Smooth muscle cell of the brain vasculature (primary cell): ENCODE data around the gene OR5K4.

Experiments used
- DNase-seq: peaks from one replicate; pipeline ENCODE4 v3.0.0-alpha.2; 2012; ENCODE audit warnings: low read depth, low spot score

The OR5K4 gene, protein sequence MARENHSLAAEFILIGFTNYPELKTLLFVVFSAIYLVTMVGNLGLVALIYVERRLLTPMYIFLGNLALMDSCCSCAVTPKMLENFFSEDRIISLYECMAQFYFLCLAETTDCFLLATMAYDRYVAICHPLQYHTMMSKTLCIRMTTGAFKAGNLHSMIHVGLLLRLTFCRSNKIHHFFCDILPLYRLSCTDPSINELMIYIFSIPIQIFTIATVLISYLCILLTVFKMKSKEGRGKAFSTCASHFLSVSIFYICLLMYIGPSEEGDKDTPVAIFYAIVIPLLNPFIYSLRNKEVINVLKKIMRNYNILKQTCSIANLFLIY

DNA sequence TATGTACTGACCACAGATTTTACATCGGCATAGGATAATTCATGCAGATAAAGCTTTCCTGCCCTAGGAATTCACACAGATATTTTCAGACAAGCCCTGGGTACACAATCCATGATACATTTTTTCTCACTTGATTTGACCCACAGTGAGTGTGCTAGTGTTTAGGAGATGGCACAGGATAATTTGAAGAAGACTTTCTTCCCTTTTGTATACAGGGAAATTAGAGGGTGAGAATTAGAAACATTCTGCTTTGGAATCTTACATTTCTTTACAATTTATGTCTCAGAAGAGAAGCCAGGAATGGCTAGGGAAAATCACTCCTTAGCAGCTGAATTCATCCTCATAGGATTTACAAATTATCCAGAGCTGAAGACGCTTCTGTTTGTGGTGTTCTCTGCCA, at the start of gene OR5K4:
Gene OR5K4 (plus strand): TSS at position 301 of the 400 bp plus-strand sequence. CDS start 0 bp downstream, at position 301.
- no peak for DNase-seq

DNA sequence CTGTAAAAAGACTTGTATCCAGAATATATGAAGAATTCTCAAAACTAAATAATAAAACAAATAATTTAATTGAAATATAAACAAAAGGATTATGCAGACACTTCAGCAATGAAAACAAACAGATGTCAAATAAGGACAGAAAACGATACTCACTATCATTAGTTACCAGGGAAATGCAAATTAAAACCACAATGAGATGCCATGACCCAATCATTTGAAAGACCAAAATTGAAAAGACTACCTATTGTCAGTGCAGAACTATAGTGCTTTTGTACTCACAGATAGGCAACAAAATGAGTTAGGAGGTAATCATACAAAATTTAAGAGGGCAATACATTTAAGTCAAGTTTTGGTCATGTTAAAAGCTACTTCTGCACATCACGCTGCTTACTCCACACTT, 31.6 kb upstream of the OR5K4 start:
- no peak for DNase-seq

DNA sequence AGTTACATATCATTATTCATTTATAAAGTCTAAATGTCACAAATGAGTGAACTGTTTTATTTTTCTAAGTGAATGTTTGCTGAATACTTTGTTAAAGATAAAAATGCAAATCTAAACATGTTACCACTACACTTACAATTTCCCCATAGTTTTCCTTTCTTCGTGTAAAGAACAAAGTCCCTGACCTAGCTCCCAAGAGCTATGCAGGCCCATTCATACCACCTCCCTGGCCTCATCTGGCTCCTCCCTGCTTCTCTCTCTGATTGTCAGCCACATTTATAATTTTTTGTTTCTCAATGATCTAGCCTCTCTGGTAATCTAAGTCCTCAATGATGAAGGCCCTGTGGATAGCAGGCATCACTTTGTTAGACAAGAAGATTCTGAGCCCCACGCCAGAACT, 31.0 kb upstream of the OR5K4 start:
- DNase-seq: no peak

DNA sequence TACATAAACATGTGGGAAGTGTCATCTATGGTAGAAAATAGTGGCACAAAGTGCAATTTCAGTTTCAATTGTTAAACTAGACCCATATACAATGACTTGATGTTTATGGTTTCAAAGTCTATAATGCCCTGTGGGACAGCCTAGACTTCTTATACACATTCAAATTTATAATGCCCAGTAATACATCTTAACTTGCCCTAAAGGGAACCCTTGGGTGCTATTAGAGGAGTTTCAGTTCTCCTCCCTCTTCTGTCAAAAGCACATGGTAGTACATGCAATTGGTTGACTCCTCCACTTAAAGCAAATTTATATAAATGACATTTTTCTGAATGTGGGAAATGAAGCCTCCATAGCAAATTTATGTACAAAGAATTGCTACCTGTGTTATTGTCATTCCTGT, 30.2 kb upstream of the OR5K4 start:
- DNase-seq: no peak

DNA sequence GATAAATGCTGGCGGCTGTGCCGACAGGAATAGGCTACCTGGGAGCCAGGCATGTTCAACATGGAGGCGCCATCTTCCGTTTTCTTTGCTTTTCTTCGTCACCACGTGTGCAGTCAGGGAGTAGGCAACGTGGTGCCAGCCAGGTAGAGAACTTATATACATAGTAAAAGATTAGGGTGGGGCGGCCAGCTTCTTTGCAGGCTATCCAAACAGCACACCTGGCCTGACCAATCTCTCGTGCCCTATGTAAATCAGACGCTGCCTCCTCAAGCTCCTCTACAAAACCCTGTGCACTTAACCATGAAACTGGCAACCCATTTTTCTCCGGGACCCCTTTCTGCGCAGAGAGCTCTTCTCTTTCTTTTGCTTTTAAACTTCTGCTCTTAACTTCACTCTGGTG, 28.6 kb upstream of the OR5K4 start:
- no peak for DNase-seq

DNA sequence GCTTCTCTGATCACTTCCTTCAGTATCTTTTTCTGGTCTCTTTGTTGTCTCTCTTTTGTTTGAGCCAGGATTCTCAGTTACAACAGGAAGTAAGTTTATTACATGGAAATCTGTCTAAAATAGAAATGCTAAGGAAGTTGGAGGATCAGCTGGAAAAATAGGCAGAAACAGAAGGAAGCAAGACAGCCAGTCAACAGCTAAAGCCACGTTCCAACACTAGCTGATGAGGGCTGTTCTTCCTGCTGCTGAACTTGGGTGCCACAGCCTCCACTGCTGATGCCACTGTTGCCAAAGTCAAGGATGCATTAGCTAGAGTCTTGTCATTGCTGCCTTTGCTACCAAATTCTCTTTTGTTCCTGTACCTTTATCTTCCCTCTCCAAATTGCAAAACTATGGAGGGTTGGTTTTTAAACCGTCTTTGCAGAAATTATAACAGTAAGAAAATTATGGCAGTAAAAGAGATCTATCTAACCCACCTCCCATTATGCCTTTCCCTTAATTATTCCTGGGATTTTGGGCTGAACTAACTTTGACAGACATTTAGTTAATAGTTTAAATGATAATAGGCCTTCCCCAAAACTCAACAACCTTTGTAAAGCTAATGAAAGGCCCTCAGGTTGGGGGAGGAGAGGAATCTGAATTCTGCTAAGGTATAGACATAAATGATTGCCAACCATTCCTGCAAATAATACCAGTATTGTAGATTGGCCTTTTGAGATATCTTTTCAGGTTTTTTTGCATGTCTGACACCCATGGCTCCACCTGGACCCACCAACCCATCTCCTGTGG, 27.4 kb upstream of the OR5K4 start:
- no peak for DNase-seq

DNA sequence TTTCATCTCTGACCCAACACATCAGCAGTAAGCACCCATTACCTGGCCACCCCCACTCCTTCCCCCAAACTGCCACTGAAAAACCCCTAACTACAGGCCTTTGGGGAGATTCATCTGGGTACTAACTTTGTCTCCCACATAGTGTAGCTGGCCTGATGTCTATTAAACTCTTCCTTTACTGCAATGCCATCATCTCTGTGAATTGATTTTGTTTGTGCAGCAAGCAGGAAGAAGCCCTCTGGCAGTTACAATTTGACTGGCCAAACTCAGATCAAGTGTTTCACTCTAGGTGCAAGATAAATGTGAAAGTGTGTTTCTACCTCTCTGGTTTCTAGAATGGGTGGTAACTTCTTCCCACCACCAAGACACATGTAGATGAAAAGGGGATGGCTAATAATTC, 26.7 kb upstream of the OR5K4 start:
- no peak for DNase-seq

DNA sequence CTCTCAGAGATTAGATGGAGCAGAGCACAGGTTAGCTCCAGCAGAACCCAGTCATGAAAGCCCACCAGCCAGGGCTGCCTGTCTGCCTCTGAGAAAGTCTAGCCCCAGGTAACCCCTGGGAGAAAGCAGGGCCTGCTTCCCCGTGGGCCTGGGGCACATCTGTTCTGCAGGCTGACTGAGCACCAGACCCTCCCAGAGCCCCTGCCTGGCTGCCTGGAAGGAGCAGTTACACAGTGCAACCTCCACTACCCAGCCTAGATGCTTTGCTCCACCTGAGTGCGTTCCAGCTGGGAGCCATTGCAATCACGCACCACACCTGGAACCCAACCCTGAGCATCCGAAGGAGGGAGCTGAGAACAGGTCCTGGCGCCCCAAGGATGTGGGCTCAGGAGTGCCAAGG, 24.7 kb upstream of the OR5K4 start:
- DNase-seq: no peak

DNA sequence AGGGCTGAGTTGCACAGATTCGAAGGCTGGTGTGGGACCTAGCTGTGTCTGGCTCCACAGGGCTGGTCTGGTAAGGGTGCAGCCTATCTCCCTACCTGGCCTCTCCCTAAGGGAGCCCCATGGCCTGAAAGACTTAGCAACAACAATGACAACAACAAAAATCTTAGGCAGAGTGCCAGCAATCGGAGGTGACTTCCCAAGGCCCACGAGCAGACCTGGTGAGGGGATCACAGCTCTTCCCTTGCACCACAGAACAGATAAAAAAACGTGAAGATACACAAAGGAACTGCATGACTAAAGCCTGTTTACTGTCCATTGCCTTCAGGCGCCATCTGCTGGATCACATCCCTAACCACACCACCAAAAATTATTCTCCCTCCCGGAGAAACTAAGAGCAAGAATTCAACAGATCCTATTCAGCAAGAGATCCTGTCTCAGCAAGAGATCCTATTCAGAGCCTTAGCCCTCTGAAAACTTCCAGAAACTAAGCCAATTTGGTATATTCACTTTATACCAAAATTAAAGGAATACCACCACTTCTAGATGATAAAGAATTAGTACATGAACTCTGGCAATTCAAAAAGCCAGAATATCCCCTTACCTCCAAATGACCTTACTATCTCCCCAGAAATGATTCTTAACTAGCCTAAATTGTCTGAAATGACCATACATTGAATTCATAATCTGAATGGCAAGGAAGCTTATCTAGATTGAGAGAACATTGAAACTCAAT, 24.1 kb upstream of the OR5K4 start:
- peak; percentile 17 for DNase-seq

DNA sequence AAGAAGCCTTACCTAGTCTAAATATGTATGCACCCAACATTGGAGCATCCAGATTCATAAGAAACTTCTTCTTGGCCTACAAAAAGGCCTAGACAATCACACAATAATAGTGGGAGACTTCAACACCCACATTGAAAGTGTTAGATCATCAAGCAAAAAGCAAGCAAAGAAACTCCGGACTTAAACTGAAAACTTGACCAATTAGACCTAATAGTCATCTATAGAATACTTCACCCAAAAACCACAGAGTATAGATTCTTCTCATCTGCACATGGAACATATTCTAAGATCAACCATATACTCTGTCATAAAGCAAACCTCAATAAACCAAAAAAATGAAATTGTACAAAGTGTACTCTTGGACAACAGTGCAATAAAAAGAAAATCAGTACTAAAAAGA, 22.3 kb upstream of the OR5K4 start:
- DNase-seq: no peak

DNA sequence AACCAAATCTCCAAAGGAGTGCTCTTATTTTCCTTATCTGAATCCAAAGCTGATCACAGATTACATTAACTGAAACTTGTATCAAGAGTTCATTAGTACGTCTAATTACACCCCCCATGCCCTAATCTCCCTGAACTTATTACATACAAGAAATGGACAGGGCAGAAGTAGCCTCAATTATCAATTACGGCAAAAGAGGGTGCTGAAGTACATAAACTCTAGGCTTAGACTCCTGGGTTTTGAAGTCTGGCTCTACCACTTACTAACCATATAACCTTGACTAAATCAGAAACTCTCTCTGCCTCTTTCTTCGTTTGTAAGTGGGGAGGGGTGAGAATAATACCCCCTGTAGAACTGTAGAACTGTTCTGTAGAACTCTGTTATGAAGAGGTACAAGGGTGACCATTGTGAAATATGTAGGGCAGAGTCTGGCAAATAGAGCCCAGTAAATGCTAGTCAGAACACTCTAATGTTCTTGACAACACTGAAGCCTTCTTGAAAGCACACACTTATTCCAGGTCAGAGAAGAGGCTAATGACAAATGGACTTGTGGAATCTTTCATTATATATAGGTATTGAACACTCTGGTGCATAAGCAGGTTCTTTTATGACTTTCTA, 19.6 kb upstream of the OR5K4 start:
- DNase-seq: no peak

DNA sequence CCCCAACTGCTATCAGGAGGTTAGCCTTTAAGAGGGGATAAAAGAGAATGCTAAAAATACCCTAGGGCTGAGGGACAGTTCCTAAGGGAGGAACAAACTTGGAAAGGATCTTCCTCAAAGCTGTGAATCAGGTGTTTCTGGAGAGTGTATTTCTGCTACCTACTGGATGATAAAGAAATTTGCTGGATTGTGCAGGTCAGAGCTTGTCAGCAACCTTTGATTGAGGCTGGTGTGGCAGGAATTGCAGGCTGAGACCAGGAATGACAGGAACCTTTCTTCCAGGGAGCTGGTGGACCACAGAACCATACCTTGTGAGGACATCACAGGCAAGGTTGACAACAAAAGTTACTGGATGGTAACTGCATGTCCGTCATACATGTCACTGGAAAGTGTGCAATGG, 14.6 kb upstream of the OR5K4 start:
- DNase-seq: no peak

DNA sequence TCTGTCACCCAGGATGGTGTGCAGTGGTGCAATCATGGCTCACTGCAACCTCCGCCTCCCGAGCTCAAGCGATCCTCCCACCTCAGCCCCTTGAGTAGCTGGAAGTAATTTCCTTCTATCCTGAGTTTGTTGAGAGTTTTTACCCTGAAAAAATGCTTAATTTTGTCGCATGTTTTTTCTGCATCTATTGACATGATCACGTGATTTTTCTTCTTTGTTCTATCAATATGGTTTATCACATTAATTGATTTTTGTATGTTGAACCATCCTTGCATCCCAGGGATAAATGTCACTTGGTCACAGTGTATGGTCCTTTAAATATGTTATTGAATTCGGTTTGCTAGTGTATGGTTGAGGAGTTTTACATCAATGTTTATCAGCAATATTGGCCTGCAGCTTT, 11.9 kb upstream of the OR5K4 start:
- no peak for DNase-seq

DNA sequence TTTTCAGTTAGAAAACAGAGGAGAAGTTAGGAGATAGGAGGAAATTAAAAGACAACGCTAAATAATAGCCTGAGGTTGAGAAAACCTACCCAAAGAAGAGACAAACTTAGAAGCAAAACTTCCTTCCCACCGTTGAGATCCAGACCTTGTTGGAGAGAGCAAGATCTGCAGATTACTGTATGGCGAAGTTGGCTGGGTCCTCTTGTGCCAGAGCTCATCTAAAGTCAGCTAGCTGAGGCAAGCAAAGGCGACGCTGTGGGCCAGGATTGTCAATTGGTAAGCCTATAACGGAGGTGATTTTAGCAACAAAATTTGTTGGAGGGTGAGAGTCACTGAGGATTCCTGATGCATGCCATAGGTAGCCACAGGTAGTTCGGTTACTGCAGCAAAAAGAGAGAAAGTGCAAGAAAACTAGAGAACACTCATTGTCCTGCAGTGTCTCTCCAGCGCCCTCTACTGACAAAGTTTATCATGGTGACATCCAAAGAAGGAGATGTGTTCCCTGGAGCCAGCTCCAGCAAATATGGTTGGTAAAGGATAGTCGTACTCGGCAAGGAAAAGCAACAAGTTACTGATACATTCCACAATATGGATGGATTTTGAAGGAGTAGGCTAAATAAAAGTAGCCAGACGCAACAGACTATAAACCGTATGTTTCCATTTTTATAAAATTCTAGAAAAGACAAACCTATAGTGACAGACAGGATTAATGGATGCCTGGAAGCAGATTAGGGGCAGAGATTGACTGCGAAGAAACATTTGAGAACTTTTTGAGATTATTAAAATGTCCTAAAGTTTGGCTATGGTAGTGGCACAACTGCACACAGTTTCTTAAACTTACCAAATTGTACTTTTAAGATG, 9.8 kb upstream of the OR5K4 start:
- DNase-seq: no peak

DNA sequence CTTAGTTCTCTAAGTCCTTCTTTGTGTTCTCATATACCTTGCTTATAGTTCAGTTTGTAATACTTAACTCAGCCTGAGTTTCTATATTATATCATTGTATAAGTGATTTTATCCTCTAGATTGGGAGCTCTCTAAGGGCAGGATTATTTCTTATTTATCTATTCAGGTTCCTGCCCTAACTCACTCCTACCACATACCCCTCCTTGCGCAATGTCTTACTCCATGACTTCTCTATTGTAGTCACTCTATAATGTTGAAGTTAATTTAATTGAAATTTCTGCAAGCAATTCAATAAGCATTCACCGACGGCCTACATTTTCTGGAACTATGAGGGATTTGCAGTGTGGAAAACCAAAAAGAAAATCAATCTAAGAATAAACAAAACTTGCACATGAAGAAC, 3.6 kb upstream of the OR5K4 start:
- no peak for DNase-seq

DNA sequence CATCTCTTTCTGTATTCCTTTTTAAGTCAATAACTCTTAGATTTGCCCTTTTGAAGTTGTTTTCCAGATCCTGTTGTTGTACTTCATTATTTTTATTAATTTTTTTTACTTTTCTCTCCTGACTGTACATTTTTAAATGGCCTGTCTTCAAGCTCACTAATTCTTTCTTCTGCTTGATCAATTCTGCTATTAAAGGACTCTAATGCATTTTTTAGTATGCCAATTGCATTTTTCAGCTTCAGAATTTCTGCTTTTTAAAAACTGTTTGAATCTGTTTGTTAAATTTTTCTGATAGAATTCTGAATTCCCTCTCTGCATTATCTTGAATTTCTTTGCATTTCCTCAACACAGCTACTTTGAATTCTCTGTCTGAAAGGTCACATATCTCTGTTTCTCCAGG, 5.6 kb downstream of the OR5K4 start:
- no peak for DNase-seq

DNA sequence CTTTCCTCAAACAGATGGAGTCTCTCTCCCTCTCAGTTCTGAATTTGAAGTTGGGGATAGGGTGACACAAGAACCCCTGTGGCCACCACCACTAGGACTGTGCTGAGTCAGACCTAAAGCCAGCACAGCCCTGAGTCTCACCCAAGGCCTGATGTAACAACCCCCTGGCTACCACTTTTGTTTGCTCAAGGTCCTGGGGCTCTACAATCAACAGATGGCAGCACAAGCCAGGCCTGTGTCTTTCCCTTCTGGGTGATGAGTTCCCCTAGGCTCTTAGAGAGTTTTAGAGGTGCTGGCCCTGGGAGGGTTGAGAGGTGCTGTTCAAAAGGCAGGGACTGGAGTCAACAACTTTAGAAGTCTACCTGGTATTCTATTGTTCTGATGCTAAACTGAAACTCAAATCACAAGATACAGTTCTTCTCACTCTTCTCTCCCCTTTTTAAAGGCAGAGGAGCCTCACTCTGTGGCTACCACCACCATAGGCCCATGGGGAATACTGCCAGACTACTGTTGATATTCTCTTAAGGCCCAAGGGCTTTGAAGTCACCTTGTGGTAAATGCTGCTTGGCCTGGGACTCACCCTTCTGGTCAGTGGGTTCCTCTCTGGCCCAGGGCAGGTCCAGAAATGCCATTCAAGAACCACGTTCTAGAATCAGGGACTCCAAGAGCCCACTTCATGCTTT, 6.5 kb downstream of the OR5K4 start:
- no peak for DNase-seq

DNA sequence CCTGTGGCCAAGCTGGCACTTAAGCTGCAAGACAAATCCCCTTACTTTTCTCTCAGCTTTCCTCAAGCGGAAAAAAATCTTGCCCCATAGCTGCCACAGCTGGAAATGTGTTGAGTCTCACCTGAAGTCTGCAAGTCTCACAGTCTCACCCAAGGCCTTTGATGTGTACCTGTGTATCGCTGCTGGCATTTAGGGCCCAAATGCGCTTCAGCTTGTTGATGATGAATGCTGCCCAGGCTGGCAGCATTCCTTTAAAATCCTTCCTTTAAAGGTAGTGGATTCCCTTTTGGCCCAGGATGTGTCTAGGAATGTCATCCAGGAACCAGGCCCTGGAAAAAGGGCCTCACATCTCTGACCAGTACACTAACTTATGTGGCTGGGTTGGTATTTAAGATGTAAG, 7.0 kb downstream of the OR5K4 start:
- no peak for DNase-seq

DNA sequence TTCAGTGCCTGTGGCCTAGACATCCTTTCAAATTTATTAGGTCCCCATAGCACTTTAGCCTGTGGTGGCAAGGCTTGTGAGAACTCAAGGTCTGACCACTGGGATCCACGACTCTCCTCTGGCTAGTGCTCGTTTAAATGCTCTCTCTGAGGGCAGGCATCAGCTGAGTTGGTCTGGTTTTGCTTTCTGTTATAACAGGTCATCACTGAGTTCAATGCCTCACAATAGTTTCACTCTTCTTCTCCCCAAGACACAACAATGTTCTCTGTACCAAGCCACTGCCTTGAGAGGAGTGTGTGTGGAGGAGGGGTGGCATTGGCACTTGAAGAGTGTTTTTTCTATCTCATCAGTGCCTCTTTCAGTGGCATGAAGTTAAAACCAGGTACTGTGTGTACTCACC, 7.6 kb downstream of the OR5K4 start:
- DNase-seq: no peak

DNA sequence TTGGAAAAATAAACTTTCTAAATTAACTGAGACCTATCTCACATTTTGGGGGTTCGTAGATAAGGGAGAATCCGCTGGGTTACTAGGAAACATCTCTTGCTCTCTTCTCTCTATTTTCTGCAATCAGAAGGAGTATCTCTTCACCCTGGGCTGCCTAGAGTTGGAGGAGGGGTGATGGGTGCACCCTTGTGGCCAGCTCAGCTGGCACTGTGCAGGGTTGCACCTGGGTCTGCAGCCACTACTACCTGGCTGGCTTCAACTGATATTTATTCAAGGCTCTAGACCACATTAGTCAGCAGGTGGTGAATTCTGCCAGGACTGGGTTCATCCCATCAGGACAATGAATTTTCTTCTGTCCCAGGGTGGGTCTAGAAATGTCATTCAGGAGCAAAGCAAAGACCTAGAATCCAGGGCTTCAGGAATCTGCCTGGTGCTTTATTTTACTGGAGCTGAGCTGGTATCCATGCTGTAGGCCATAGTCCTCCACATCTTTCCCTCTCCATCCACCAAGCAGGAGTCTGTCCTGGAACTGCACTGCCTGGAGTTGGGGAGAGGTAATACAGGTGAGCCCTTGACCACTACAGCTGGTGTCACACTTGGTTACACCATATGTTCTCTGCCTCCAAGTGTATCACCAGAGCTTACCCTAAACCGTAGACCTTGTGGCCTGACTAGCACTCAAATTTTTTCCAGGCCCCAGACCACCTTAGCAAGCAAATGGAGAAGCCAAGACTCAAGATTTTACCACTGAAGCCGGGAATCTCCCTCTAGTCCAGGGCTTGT, 14.0 kb downstream of the OR5K4 start:
- no peak for DNase-seq
